Gastrocnemius medialis (tissue), 4 donors: Measurements from ENCODE around the gene DMTF1.

Source experiments
- CTCF ChIP-seq, 5 experiments: fragments of 450-650 bp in 3 of 5; fragments of 200-600 bp in 2 of 5; sonication (generic) in 2 of 5; IDR thresholded peaks in 4 of 5; conservative IDR thresholded peaks in 1 of 5; 1 replicate in 4 of 5; 2 replicates in 1 of 5; pipeline ENCODE4 v1.5.1; 2016 to 2019; ENCODE audit warnings: antibody characterized with exemption in 5 of 5, mild to moderate bottlenecking in 3 of 5, moderate library complexity in 3 of 5
- POLR2A ChIP-seq, 2 donors: fragments of 450-650 bp; IDR thresholded peaks; one replicate each; pipeline ENCODE4 v1.6.1; 2017; ENCODE audit warnings: antibody characterized with exemption in 2 of 2, mild to moderate bottlenecking in 2 of 2, moderate library complexity in 2 of 2

- TF ChIP-seq CTCF (IDR thresholded peaks at IDR 0.05 in 4 of 5, conservative IDR thresholded peaks at IDR 0.05 in 1 of 5) (no peak), POLR2A (IDR thresholded peaks at IDR 0.05) (no peak)
Measured at GRCh38 chr7:87156709-87157108, 4.5 kb downstream of the DMTF1 start.
